NCI-H1694 (cell line): ENCODE measurements around the gene LGALS4.
"Not testable (repeated sequence)": the region's sequence is repeated elsewhere in the genome, so short reads cannot be mapped to it uniquely, and the experiment has no call there.

Source experiments
- DNase-seq: peaks from one replicate; lab custom pipeline; 2025; lab: John Stamatoyannopoulos, UW

LGALS4 gene

DNA sequence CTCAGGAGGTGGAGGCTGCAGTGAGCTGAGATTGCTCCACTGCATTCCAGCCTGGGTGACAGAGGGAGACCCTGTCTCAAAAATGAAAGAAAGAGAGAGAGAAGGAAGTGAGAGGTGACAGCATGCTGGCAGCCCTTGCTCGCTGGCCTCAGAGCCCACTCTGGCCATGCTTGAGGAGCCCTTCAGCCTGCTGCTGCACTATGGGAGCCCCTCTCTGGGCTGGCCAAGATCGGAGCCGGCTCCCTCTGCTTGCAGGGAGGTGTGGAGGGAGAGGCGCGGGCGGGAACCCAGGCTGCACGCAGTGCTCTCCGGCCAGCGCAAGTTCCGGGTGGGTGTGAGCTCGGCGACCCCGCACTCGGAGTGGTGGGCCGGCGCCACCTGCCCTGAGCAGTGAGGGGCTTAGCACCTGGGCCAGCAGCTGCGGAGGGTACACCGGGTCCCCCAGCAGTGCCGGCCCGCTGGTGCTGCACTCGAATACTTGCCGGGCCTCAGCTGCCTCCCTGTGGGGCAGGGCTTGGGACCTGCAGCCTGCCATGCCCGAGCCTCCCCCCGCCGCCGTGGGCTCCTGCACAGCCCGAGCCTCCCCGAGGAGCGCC, 8.6 kb upstream of the LGALS4 start:
- not testable (repeated sequence) for DNase-seq

DNA sequence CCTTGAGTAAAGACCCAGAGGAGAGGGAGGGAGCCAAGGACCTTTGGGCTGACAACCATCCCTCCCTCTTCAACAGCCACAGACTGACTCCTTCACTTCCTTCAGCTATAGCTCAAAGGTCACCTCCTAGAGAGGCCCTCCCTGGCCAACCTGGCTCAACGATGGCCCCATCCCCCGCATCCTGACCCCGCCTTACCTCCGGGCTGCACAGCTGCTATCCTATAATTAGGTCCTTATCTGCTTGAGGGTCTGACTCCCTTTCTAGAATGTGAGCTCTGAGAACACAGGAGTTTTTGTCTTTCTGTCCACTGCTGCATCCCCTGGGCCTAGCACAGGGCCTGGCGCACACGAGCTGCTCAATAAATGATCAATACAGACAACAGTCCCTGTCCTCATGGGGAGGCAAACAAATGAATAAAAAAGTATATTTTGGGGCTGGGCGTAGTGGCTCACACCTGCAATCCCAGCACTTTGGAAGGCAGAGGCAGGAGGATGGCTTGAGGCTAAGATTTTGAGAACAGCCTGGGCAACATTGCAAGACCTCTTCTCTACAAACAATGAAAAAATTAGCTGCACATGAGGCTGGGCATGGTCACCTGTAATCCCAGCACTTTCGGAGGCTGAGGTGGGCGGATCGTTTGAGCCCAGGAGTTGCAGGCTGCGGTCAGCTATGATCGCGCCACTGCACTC, 6.6 kb upstream of the LGALS4 start:
- DNase-seq, result no peak

DNA sequence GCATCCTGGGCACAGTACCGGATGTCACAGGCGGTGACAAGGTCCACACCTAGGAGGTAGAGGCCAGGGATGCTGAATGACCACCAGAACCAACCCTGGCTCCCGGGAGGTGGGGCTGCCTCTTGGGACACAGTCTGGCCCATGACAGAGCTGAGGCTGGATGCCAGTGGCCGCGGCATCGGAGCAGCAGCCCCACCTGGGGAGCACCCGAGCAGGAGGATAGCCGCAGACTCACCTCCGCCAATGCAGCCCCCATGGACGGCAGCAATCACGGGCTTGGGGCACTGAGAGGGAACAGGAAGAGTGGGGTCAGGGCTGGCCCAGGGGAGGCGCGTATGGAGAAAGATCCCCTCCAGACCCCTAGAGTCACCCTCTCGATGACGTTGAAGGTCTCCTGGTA, 4.3 kb upstream of the LGALS4 start:
- DNase-seq, result no peak

DNA sequence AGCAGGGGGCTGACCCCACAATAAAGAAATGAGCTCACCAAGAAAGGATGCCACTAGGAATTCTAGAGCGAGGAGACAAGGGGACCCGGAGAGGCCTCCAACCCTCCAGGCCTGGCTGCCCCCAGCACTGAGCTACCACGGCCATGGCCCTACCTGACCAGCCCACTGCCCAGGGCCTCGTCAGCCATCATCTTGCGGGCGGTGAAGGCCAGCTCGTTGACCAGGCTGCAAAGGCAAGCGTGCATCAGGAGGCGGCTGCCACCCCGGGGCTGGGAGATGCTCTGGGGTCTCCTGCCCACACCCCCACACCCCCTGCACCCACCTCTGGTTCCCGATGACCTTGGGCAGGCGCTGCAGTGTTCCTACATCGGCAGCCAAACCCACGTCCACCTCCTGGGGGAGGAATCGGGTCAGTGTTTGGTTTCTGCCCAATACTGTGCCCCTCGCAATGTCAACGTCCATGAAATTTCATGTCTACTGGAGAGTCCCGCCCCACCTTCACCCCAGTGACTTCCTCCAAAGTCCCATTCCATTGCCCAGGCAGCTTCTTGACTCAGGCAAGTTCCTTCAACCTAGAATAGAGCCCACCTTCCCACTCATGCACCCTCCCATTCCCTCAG, 3.5 kb upstream of the LGALS4 start:
- no peak for DNase-seq

DNA sequence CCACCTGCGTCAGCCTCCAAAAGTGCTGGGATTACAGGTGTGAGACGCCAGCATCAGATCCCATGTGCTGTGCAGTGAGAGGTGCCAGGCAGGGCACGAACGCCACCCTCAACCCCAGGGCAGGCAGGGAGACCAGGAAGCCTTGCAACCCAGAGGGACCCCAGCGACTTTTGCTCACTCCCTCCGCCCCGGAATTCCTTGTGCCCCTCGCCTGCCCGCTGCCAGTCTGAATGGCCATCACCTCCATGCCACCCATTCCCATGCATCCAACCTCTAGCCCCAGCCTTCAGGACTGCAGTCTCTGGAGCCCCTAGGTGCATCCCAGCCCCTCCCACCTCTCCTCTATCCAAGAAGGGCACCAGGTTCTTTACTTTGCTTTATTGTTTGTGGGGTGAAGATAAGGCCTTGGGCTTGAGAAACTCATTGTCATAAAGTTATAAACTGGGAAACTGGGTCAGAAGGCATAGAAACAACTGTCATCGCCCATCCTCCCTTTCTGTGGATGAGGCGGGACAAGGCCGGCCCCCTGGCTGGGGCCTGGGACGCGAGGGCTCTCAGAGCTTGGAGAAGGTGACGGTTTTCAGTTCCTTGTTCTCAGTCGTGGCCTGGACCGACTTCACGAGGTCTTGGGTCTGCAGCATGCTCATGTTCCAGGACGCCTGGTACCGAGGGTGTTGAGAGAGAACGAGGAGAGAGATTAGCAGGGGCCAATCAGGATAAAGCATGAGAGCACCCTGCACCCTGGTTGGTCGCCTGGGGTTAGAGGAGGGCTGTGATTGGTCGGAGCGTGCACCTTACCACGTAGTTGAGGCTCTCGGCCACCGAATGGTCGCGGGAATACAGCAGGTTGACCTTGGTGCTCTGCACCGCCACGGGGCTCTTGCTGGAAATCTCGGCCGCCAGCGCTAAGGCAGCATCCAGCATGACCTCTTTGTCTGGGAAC, 2.6 kb upstream of the LGALS4 start:
- DNase-seq, result no peak

DNA sequence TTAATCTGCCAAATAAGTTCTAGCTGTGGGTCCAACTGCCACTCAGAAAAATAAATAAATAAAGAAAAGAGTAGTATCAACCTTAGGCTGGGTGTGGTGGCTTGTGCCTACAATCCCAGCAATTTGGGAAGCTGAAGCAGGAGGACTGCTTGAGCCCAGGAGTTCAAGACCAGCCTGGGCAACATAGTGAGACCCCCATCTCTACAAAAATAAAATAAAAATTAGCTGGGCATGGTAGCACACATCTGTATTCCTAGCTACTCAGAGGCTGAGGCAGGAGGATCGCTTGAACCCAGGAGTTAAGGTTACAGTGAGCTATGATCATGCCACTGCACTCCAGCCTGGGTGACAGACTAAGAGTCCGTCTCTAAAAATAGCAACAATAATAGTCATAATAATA, 1.2 kb upstream of the LGALS4 start:
- DNase-seq, result not testable (repeated sequence)

DNA sequence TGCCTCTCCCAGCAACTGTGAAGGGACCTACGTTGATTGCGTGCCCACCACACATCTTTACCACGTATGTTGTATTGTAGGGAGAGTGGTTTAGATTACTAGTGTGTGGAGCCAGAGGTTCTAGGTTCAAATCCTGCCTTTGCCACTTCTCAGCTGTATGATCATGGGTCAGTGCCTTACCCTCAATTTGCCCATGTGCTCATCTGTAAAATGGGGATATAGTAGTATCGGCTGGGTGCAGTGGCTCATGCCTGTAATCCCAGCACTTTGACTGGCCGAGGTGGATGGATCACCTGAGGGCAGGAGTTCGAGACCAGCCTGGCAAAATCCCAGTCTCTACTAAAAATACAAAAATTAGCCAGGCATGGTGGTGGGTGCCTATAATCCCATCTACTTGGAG, 578 bp upstream of the LGALS4 start:
- DNase-seq, result no peak

DNA sequence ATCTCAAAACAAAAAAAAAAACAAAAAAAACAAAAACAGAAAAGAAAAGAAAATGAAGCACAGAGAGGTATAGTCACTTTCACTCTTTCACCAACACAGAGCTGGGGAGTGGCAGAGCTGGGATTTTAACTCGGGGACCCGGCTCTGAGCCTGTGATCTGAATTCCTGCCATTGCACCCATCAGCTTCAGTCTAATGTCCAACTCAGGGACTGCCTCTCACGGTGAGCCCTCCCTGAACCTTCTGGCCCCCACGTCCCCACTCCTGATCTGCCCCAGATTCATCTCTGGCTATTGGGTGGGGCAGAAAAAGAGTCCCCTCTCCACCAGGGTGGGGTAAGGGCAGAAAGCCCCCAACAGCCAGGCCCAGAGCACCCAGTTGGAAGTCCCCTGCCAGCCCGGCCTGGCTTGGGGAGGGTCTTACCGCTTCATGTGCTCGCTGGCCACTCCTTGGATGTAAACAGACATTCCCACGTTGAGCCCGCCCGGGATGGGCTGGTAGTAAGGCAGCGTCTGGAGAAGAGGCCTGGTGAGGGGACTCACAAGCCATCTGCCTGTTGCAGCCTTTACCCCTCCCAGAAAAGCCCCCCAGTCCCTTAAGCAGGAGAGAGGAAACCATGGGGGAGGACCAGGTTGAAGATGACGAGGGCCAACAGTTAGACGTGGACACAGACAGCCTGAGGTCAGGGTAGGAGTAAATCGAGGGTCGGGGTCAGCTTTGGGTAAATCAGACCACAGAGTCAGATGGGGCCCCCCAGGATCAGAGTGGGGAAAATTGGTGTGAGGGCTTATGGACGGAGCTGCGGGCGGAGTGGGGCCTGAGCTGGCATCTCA, 520 bp downstream of the LGALS4 start:
- no peak for DNase-seq

DNA sequence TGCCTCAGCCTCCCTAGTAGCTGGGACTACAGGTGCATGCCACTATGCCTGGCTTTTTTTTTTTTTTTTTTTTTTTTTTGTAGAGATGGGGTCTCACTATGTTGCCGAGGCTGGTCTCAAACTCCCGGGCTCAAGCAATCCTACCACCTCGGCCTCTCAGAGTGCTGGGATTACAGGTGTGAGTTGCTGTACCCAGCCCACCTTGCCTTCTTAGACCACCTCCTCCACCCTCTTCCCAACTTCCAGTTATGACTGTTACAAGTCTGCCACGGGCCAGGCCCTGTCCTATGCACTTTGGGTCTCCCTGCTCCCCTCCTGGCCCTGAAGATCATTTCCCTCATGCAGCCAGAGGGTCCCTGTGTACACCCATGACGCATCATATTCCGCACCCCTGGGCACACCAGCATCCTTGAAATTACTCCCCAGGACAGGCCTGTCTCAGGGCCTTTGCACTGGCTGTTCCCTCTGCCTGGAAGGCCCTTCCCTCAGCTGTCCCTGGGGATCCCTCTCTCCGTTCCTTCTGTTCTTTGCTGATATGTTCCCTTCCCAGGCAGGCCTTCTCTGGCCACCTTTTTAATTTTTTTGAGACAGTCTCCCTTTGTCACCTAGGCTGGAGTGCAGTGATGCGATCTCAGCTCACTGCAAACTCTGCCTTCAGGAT, 3.0 kb downstream of the LGALS4 start:
- DNase-seq, result no peak

DNA sequence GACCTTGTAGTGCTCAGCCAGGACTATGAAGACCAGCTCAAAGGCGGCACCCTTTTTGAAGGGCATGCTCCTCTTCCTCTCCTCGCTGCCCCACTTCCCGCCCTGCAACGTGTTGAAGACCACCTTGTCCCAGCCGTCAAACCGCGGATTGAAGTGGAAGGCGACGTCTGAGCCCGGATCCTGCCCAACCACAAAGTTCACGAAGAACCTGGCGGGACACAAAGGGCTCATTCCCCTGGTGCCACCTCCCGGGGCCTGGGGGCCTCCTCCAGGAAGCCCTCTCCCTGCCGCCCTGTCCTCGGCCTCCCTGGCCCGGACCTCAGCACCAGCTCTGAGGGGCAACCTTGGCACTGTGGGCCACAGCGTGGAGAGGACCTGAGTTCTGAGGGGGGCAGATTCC, 4.0 kb downstream of the LGALS4 start:
- DNase-seq, result no peak

DNA sequence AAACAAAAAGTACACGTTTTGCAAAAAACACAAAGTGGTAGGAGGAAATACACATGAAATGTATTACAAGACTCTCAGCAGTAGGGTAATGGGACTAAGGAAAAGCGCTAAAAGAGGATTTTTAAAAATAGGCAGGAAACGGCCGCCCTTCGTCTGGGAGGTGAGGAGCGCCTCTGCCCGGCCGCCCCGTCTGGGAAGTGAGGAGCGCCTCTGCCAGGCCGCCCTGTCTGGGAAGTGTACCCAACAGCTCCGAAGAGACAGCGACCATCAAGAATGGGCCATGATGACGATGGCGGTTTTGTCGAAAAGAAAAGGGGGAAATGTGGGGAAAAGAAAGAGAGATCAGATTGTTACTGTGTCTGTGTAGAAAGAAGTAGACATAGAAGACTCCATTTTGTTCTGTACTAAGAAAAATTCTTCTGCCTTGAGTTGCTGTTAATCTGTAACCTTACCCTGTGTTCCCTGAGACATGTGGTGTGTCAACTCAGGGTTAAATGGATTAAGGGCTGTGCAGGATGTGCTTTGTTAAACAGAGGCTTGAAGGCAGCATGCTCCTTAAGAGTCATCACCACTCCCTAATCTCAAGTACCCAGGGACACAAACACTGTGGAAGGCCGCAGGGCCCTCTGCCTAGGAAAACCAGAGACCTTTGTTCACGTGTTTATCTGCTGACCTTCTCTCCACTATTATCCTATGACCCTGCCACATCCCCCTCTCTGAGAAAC, 5.2 kb downstream of the LGALS4 start:
- DNase-seq, result not testable (repeated sequence)

DNA sequence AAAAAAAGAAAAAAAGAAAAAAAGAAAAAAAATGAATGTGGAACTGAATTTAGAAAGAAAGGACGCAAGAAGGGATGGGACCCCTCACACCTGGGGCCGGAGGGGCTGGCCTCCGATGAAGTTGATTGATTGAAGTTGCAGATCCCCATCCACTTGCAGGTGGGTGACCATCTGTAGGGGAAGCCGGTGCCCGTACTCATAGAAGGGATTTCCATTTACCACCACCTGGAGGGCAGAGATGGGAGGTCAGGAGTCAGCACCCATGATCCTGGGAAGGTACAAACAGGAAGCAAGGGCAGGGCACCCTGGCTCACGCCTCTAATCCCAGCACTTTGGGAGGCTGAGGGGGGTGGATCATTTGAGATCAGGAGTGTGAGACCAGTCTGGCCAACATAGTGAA, 6.4 kb downstream of the LGALS4 start:
- DNase-seq, result no peak

DNA sequence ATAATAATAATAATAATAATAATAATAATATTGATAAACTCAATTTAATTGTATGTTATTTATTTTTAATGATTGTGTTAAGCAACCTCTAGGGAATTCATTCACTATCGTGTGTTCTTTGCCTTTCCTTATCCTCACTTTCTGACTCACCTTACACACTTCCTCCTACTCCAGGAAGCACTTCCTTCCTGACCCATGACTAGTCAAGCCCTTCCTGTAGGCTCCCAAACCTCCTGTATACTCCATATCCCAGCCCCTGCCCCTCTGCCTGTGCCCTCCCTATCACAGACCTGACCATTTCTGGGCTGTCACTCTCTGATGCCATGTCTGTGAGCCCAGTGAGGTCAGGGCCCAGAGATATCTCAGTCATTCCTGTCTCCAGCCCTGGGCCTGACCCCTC, 7.6 kb downstream of the LGALS4 start:
- no peak for DNase-seq

DNA sequence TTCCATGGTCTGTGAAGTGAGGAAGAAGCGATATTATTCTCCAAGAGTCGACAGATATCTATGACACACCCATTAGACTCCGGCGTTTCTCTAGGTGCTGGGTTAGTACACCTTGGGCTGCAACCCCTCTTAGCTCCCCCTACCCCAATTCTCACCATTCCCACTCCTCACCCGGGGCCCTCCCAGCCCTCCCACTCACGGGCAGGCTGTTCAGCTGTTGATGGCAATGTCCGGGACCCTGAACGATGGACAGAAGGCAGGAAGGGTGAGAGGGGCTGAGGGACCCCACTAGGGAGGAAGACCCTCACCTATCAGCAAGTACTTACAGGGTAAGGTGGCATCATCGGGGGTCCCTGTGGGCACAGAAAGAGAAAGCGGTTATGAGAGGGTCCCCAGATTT, 9.2 kb downstream of the LGALS4 start:
- no peak for DNase-seq

DNA sequence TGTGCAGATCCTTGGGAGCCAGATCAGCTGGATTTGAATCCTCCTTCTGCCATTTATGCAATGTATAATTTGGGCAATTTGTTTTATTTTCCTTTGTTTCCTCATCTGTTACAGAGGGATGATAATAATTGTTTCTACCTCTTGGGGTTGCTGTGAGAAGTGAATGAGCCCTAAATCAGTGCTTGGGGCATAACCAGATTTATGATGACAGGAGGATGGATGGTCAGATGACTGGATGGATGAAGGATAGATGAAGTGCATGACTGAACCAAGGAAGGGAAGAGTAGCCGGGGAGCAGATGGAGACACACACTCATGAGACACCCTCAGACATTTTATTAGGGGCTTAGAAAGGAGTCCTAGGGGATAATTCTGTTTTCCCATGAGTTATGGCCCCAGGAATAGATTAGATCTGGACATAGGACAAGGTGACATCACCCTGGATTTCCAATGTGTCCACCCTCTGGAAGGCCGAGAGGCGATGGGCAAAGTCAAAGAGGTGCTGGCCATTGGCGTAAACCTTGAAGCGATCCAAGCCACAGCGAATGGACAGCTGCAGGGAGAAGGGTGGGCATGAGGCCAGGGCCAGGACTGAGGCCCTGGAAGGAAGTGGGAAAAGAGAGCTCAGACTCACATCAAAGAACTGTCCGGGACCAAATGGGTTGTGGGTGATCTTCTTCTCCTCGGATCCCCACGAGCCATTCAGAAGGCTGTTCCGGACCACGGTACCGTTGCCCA, 11.2 kb downstream of the LGALS4 start:
- no peak for DNase-seq

DNA sequence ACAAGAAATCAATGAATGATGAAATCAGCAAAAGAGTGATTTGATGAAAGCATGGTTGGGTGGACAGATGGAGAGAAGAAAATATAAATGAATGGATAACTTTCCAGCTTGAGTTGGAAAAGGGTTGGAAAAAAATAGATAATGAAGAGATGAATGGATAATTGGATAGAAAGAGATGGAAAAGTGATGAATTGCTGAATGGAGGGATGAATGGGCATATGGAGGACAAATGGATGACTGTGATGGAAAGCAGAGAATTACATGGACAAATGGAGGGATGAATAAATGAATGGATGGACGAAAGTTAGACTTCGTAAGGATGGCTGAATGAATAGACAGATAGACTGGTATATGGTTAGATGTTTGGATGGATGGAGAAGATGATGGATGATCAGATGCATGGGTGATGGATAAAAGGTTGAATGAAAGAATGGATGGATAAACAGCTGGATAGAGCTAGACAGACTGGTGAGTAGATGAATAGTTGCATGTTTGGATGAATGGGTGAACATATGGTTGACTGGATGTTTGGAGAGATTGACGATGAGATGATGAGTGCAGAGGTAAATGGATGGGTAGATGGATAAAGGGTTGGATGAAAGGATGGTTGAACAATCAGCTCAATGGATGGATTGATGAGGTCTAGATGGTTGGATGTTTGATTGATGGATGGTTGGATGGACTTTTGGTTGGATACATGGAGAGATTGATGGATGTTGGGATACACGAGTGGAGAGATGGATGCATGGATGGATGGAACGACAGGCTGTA, 12.0 kb downstream of the LGALS4 start:
- DNase-seq, result no peak

DNA sequence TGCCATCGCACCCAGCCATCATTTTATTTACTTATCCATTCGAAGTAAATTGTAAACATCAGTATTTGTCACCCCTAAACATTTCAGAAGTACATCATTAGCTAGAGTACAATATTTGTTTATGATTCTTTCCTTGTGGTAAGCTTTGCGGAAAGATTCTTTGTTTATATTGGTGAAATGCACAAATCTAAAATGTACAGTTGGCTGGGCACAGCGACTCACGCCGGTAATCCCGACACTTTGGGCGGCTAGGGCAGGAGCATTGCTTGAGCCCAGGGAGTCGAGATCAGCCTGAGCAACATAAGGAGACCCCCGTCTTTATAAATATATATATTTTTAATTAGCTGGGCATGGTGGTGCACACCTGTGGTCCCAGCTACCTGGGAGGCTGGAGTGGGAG, 13.6 kb downstream of the LGALS4 start:
- DNase-seq, result no peak

DNA sequence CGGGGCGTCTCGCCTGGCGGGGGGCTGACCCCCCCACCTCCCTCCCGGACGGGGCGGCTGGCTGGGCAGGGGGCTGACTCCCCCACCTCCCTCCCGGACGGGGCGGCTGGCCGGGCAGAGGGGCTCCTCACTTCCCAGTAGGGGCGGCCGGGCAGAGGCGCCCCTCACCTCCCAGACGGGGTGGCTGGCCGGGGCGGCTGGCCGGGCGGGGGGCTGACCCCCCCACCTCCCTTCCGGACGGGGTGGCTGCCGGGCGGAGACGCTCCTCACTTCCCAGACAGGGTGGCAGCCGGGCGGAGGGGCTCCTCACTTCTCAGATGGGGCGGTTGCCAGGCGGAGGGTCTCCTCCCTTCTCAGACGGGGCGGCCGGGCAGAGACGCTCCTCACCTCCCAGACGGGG, 15.0 kb downstream of the LGALS4 start:
- not testable (repeated sequence) for DNase-seq

DNA sequence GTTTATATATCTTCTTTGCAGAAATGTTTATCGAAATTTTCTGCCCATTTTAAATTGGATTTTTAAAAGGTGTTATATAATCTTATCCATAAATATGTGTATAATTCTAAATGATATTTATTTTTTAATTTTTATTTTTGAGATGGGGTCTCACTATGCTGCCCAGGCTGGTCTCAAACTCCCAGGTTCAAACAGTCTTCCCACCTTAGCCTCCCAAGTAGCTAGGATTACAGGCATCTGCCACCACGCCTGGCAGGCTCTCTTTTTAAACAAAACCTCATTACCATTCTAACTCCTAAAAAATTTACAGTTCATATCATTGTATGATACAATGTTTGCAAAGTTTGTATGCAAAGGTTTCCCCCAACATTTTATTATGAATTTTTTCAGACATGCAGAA, 16.6 kb downstream of the LGALS4 start:
- DNase-seq, result no peak
